NCI-H2227 (cell line): ENCODE results near the gene FOXP1.

Experiments used
- DNase-seq: peaks from one replicate; lab custom pipeline; 2025; ENCODE audit not compliant: unreplicated experiment; lab: John Stamatoyannopoulos, UW

The FOXP1 gene

GRCh38 chr3:71226565-71227269 is 356.8 kb downstream of the FOXP1 start:
- no peak for DNase-seq

- DNase-seq = no peak
Measured at GRCh38 chr3:71225951-71226564, 357.5 kb downstream of the FOXP1 start.

- DNase-seq = no peak
Measured at GRCh38 chr3:71225002-71225684, 358.4 kb downstream of the FOXP1 start.

- no peak for DNase-seq
Measured at GRCh38 chr3:71219744-71220638, 363.5 kb downstream of the FOXP1 start.

- no peak for DNase-seq
Measured at GRCh38 chr3:71218508-71218907, 365.0 kb downstream of the FOXP1 start.

GRCh38 chr3:71217640-71218222 is 365.8 kb downstream of the FOXP1 start:
- DNase-seq = no peak

GRCh38 chr3:71215351-71215750 is 368.2 kb downstream of the FOXP1 start:
- no peak for DNase-seq

GRCh38 chr3:71214797-71215196 is 368.7 kb downstream of the FOXP1 start:
- DNase-seq = no peak

GRCh38 chr3:71214016-71214415 is 369.5 kb downstream of the FOXP1 start:
- no peak for DNase-seq

- DNase-seq = no peak
Measured at GRCh38 chr3:71211083-71211482, 372.4 kb downstream of the FOXP1 start.

- no peak for DNase-seq
Measured at GRCh38 chr3:71210257-71211007, 373.1 kb downstream of the FOXP1 start.

GRCh38 chr3:71208211-71209095 is 375.1 kb downstream of the FOXP1 start:
- no peak for DNase-seq

GRCh38 chr3:71207632-71208031 is 375.9 kb downstream of the FOXP1 start:
- no peak for DNase-seq

GRCh38 chr3:71206305-71207165 is 377.0 kb downstream of the FOXP1 start:
- no peak for DNase-seq

GRCh38 chr3:71203727-71204488 is 379.6 kb downstream of the FOXP1 start:
- no peak for DNase-seq

GRCh38 chr3:71202848-71203533 is 380.5 kb downstream of the FOXP1 start:
- DNase-seq = no peak

- DNase-seq = no peak
Measured at GRCh38 chr3:71201939-71202338, 381.6 kb downstream of the FOXP1 start.
